HG03159 (cell line): ENCODE data around the gene SNTB2.

Source experiments
- ATAC-seq: cut with Tn5 transposase; IDR thresholded peaks from one replicate; pipeline ENCODE4 v1.9.1; 2021; ENCODE audit warnings: mild to moderate bottlenecking, moderate library complexity; ENCODE audit not compliant: unreplicated experiment

The SNTB2 gene

DNA sequence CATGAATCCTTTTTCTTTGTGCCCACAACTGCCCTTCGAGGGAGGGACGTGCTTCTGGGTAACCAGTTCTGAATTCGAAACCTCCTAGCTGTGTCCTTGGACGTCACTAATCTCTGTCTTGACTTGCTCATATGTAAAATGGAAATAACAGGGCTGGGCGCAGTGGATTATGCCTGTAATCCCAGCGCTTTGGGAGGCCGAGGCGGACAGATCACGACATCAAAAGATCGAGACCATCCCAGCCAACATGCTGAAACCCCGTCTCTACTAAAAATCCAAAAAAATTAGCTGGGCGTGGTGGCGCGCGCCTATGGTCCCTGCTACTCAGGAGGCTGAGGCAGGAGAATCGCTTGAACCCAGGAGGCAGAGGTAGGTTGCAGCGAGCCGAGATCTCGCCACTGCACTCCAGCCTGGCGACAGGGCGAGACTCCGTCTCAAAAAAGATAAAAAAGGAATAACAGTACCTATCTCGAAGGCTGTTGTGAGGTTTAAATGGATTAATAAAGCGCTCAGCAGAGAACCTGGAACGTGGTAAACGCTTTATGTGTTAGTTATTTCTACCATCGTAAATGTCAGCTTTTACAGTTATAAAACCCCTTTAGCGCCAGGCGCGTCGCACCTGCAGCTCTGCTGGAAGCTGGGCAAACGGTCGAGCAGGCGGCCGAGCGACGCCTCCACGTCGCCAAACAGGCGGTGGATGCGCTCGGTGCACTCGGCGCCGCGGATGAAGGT, 151.8 kb downstream of the SNTB2 start:
- no peak for ATAC-seq

DNA sequence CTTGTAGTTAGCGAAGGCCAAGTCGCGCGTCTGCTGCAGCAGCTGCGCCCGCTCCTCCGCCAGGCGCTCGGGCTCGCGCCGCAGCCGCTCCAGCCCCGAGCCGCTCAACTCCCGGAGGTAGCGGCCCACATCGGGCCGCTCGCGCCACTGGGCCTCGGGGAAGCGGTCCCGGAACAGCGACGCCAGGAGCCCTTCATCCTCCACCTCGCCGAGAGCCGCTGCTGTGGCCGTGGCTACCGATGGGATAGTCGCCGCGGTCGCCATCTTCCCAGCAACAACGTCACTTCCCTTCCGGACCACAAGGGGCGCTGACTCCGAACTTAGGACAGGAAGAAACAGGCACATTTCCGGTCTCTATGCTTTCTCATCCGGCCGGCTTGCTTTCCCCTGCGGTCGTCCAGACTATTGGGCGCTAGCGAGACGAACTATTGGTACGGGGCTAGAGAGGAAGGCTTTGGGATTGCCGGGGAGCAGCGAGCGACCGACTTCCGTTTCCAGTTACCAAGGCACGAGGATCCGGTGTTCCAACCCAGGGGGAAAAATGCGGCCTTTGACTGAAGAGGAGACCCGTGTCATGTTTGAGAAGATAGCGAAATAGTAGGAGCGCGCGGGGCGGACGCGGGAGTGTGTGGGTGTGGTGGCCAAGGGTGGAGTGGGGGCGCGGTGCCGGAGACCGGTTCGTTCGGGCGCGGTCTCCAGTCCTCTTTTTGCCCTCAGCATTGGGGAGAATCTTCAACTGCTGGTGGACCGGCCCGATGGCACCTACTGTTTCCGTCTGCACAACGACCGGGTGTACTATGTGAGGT, 152.5 kb downstream of the SNTB2 start, which contains the start of the genes COG8 and NIP7:
TSS of gene COG8 (minus strand) at position 276 of the 806 bp plus-strand sequence. CDS start at position 264, 12 bp downstream.
TSS of gene NIP7 (plus strand) at position 484 of the 806 bp plus-strand sequence. CDS start at position 542, 58 bp downstream.
- peak; percentile 86 for ATAC-seq

DNA sequence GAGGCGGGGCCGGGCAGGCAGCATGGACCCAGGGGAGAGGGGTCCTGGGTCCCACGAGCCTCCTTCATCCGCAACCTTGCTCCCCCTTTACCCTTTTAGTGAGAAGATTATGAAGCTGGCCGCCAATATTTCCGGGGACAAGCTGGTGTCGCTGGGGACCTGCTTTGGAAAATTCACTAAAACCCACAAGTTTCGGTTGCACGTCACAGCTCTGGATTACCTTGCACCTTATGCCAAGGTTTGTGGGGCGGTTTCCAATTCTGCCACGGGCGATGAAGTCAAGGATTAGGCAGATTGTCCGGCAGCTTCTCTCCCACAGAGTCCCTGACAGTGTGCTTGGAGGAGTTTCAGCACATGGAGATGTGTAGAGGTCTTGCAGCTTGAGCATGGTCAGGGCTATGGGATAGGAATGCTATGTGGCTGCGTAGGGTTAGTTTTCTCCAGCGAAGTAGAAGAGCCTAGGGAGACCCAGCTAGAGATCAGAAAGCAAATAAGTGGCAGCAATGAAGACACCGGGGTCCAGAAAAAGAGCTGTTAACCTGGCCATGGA, 153.2 kb downstream of the SNTB2 start:
- ATAC-seq: no peak

DNA sequence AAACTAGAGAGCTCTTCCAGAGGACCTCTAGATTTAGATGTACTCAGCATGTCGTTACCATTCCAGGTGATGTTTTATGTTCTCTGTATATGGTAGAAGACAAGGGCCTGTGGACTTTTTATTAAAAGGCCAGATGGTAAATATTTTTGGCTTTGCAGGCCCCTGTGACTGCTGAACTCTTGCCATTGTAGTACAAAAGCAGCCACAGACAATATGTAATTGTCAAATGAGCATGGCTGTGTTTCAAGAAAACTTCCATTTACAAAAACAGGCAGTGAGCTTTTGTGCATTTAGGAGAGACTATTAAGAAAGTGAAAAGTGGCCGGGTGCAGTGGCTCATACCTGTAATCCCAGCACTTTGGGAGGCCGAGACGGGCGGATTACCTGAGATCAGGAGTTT, 157.2 kb downstream of the SNTB2 start:
- ATAC-seq: no peak

DNA sequence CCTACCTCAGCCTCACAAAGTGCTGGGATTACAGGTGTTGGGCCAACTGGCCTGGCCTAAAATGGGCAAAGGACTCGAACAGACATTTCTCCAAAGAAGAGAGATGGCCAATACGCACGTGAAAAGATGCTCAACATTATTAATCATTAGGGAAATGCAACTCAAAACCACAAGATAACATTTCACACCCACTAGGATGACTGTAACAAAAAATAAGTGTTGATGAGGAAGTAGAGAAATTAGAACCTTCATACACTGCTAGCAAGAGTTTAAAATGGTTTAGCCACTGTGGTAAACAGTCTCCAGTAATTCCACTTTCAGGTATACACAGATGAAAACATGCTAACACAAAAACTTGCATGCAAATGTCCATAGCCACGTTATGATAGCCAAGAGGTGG, 159.0 kb downstream of the SNTB2 start:
- ATAC-seq: no peak

DNA sequence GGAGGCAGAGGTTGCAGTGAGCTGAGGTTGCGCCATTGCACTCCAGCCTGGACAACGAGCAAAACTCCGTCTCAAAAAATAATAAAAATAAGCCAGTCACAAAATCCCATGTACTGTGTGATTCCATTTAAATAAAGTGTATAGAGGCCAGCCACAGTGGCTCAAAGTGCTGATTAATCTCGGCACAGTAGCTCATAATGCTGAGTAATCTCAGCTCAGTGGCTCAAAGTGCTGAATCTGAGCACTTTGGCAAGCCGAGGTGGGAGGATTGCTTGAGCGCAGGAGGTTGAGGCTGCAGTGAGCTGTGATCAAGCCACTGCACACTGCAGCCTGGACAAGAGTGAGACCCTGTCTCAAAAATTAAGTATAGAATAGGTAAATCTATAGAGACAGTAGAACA, 159.7 kb downstream of the SNTB2 start:
- no peak for ATAC-seq

DNA sequence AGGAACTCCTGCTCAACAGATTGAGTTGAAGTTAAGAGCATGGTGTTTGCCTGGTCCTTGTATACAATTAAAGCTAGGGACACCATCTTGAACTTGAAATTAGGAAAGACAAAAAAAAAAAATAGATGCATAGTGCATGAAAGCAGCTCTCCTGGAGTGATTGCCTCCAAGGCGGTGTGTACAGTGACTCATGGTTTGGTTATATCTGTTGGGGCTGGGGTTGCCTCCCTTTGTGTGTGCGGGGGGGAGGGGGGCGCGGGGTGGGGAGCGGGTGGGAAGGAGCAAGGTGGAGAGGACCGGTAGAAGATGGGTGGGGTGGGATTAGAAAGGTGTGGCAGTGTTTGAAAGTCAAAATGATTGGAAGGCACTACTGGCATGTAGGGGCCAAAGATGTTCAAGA, 161.3 kb downstream of the SNTB2 start:
- no peak for ATAC-seq

DNA sequence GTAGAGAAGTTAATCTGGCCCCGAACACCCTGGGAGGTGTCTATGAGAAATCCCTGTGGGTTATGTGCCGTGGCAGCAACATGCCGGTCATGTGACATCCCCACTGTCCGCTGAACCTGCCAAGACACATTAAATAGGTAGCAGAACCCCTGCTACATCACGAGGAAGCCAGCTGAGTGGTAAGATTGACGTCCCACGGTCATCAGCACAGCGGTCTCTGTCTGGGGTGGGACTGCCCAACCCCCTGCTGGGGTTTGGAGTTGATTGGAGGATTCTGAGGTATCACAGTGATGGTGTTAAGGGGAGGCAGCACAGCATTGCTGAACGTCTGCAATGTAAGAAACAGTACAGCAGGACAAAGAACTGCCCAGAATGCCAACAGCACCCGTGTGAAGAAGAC, 162.6 kb downstream of the SNTB2 start:
- ATAC-seq: no peak

DNA sequence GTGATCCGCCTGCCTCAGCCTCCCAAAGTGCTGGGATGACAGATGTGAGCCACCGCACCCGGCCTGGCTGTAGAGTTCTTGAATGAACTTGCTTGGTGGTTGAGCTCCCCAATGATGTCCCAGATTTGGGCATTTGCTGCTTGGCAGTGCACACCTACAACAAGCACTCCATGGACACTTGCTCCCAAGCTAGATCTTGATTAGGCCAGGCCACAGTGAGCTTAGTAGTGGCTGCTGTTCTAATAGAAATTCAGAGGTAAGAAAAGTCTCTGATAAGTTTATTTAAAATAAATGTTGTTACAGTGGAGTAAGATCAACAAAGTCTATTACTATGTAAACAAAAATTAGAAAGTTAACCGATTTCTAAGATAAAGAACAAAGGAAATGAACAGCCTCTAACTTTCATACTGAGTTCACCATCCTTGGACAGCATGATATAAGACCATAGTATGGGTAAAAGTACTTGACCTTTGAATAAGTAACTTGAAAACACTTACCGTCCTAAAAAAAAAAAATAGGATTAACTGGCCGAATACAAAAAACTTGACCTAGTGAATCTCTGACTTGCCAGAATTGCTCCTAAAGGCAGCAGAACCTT, 163.7 kb downstream of the SNTB2 start:
- ATAC-seq: no peak

DNA sequence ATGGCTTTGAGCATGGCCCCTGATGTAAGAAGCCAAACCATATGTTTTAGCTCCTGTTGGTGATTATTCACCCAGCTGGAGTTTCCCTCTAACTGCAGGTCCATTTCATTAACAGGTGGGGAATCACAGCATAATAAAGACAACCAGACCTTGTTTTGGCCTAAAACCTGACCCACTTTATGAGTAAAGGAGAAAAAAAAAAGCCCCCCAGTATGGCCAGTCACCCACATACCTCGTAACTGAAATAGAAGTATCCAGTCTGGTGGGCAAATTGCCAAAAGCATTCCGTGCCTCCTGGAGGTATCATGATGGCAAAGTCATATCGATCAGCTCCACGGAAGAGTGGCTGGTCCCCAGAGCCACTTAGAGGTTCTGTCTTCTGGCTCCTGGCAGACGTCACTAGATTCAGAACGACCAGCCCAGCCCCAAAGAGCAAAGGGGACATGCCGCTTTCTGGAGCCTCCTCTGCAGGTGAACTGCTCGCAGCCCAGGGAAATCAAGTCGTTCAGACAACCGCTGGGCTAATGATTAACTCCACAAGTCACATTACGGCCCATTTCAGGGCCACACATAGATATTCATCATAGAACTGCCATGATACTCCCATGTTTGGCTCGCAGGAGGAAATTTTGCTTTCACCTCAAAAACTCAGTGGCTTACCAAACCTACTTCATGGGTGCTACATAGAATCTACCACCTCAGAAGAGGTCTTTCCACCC, 164.5 kb downstream of the SNTB2 start, which contains the start of gene TMED6:
TSS of gene TMED6 (minus strand) at position 478 of the 719 bp plus-strand sequence. CDS start at position 445, 33 bp downstream.
- ATAC-seq: no peak
